GM19023 (cell line): ENCODE results near the gene NPC2.

Experiments used
- ATAC-seq: cut with Tn5 transposase; IDR thresholded peaks from one replicate; pipeline ENCODE4 v1.9.1; 2021; ENCODE audit warnings: mild to moderate bottlenecking, moderate library complexity; ENCODE audit not compliant: unreplicated experiment

The NPC2 gene

DNA sequence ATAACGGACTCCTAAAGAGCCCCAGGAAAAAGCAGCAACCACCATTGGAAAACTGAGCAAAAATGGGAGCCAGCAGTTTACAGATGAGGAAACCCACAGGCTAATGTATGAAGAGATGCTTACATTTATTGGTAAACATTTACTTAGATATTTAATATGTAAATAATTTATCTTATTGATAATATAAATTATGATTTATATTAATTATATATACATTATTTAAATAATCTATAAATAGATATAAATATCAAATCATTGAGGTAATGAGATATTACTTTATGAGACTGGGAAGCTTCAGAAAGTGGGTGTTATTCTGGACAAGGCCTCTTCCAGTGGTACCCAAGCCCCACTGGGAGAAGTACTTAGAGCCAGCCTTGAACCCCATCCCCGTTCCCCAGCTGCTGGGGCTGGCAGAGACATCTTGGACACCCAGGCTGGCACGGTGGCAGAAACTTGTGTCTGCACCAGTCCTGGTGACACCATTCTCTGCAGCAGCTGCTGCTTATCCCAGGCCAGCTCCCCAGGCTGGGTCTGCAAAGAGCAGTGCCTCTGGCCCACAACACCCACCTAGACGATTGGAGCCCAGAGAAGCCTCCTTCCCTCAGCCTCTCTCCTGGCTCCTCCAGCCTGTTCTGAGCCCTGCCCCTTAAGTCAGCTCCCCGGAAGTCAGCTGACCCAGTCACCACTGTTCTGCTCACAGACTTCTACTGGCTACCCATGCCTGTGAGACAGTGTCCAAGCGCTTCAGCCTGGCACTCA lies 26.4 kb upstream of the NPC2 start:
- ATAC-seq, result no peak

GRCh38 chr14:74518221-74518620 lies 25.1 kb upstream of the NPC2 start:
- ATAC-seq, result no peak

DNA sequence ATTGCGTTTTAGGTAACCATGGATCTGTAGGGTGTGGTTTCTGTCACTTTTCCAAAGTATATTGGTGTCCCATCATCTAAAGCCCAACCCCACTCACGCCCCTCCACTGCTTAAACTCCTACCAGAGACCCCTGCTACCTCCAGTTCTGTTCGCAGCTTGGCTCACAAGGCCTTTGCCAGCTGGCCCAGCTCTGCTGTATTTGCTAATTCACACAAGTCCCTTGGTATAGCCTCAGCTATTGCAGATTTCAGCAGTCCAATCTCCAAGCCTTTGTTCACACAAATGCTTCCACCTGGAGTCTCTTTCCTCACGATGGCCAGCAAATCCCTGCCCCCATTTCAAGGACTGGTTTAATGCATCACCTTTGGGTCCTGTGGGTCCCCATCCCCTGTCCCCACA lies 24.6 kb upstream of the NPC2 start:
- no peak for ATAC-seq

- ATAC-seq, result no peak
Measured at GRCh38 chr14:74516451-74517160, 23.5 kb upstream of the NPC2 start.

- ATAC-seq, result no peak
Measured at GRCh38 chr14:74515891-74516412, 22.8 kb upstream of the NPC2 start.

DNA sequence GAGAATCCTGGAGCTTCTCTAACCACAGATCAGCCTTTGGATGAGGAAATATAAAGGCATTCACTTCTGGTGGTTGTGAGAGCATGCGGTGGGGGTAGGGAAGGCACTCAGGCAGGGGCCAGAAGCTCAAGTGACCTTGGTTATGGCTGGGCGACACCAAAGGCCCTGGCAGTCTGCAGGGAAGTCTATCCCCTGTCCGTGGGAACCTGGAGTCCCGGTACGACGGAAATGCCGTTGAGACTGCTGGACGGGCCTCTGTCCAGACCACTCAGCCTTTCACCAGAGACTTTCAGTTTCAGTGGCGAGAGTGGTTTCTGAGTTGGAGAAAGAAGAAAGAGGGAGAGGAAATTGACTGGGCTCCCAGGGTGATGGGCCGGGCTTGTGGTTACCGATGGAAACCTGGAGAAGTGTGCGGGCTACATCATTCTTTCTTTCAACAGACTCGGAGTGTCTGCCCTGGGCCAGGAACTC lies 21.4 kb upstream of the NPC2 start:
- no peak for ATAC-seq

GRCh38 chr14:74511966-74512830 lies 19.1 kb upstream of the NPC2 start:
- no peak for ATAC-seq

- no peak for ATAC-seq
Measured at GRCh38 chr14:74510959-74511409, 17.9 kb upstream of the NPC2 start.

DNA sequence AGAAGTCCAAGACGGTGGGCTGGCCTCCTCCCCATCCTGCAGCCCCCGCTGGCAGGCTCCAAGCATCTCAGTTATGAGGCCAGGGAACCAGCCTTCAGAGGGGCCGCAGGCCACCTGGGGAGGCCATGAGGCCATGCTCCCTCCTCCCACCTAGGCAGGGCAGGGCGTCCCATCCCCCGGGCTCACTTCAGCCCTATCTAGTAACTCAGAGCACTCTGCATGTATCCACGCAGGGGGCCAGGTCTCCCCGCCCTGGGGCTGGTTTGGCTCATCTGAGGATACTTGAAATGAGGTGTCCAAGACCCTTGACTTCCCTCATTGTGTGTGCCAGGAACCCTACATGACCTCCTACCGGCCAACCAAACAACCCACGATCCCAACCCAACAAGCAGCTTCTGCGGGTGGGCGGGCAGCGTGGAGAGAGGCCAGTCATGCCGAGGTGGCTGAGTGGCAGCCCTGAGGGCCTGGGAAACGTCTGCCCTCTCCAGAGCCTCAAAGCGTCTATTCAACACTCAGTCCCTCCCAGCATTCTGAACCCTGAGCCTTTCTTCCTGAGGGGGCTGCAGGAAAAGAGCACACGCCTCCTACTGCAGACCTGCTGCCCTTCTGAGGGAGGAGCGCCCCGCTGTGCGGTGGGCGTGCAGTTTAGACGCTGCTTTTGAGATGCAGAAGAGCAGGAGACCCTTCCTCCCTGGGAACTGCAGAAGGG lies 17.3 kb upstream of the NPC2 start:
- no peak for ATAC-seq

- no peak for ATAC-seq
Measured at GRCh38 chr14:74509587-74510222, 16.6 kb upstream of the NPC2 start.

DNA sequence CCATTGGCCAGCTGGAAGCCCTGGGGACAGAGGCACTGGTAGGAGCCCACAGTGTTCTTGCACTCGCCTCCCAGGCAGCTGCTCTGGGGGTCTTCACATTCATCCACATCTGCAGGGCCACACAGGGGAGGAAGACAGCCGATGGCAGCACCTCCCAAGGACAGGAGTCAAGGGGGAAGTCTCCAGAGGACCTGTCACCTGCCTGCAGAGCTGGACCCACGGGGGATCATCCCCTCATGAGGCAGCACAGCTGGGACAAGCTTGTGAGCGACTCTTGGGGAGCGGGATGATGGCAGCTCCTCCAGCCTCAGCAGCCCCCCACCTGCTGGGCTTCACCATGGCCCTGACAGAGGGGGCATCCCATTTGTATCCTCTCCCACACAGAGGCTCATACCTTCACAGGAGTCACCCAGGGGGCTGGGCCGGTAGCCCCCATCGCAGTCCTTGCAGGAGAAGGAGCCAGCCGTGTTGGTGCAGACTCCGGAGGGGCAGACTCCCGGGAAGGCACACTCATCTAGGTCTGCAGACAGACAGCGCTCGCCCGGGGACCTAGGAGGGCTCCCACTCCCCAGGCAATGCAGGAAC lies 15.8 kb upstream of the NPC2 start:
- ATAC-seq, result no peak

- no peak for ATAC-seq
Measured at GRCh38 chr14:74508292-74508731, 15.2 kb upstream of the NPC2 start.

- no peak for ATAC-seq
Measured at GRCh38 chr14:74507840-74508239, 14.7 kb upstream of the NPC2 start.

GRCh38 chr14:74507085-74507484 lies 14.0 kb upstream of the NPC2 start:
- no peak for ATAC-seq

DNA sequence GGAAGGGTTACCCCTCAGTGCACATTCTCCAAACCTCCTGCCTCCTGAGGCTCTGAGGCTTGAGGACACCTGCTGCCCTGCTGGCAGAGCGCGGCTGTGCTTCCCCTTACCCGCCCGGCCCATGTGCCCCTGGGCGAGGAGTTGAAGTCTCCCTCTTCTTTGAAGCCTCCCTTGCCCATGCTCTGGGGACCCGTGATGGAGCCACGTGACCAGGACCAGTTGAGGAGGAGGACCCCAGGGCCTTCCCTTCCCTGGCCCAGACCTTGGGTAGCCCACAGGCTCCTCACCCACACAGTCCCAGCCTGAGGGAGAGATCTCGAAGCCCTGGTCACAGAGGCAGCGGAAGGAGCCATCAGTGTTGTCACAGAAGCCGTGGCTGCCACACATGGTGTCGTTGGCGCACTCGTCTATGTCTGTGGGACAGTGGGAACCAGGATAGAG lies 13.3 kb upstream of the NPC2 start:
- ATAC-seq, result no peak

- no peak for ATAC-seq
Measured at GRCh38 chr14:74505831-74506230, 12.7 kb upstream of the NPC2 start.

GRCh38 chr14:74504874-74505720 lies 12.0 kb upstream of the NPC2 start:
- no peak for ATAC-seq

- no peak for ATAC-seq
Measured at GRCh38 chr14:74504412-74504811, 11.3 kb upstream of the NPC2 start.

GRCh38 chr14:74503938-74504335 lies 10.8 kb upstream of the NPC2 start:
- ATAC-seq, result no peak
